Stimulated activated CD4-positive, alpha-beta T cell treated with anti-CD3 and anti-CD28 coated beads, TNF-alpha, amount 100 ng/mL, for 4 hours (primary cell): ENCODE measurements around the gene INSYN1.
"Not testable (repeated sequence)": the region's sequence is repeated elsewhere in the genome, so short reads cannot be mapped to it uniquely, and the experiment has no call there.

Source experiments
- DNase-seq, 3 experiments: peaks; one replicate each; pipeline ENCODE4 v3.0.0-alpha.2; 2020; ENCODE audit warnings: low read depth in 3 of 3

The INSYN1 gene, protein sequence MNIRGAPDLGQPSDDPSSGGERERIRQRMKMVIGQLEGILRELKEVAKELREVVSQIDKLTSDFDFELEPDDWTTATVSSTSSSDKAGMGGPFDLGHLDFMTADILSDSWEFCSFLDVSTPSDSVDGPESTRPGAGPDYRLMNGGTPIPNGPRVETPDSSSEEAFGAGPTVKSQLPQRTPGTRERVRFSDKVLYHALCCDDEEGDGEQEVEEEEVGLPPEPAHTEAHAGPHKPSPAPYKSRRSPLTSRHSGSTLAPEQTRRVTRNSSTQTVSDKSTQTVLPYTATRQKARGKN

DNA sequence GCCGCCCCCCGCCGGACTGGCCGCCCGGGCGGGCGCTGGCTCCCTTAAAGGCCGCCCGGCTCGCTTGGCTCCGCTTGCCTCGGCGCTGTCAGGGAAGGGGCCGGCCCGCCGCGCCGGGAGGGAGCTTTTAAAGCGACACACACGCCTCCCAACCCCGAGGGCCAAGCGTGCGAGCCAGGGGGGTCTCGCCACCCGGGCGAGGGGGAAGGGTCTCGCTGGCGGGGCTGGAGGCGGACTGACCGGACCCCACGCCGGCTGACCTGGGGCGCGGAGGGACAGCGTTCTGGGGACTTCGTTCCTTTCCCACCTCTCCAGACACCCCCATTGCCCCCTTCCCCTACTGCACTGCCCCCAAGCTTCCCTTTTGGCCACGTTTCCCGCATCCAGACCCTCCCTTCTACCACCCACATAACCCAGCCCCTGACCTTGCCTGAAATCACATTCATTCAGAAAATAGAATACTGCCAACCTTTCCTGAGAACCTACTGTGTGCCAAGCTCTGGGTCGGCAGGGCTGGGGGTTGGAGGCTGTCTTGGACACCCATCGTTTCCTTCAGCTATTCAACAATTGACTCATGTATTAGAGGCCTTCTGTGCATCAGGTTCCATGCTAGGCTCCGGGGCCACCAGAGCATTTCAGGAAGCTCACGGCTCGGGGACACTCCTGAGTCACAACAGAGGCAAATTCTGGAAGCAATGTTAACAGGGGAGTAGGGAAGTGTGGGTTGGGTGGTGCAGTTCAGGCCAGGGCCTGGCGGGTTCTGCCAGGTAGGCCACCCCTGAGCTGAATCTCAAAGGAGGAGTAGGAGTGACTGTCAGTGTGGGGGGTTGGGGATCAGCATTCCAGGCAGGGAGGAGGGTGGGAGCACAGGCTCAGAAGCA is at the start of gene INSYN1:
Gene INSYN1 (minus strand): TSS at position 102 of the 881 bp plus-strand sequence. CDS start 2,221 bp downstream, outside the sequence.
- no peak for DNase-seq

DNA sequence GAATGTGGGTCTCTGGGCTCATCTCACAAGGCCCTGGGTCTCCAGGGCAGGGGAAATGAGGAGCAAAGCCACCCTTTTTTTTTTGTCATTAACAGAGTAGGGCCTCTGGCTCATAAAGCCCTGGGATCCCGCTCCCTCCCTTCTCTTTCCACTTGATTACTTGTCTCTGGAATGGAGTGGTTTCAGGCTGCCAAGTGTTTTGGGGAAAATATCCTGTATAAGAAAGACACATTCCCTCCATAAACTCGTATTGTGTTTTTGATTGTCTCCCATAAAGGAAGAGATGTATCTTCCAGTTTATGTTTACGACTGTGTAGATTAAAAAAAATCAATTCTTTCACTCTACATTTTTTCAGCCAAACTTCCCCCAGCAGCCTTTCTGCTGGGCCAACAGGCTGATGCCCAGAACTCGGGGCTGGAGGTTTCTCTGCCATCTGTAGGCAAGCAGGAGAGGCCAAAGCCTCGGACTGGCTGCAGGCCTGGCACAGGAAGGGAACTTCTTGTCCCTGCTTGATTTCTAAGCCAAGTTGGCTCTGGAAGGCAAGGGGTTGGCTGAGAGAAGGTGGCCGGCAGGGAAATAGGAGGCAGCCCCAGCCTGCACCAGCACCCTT is 49.4 kb upstream of the INSYN1 start:
- DNase-seq = no peak

DNA sequence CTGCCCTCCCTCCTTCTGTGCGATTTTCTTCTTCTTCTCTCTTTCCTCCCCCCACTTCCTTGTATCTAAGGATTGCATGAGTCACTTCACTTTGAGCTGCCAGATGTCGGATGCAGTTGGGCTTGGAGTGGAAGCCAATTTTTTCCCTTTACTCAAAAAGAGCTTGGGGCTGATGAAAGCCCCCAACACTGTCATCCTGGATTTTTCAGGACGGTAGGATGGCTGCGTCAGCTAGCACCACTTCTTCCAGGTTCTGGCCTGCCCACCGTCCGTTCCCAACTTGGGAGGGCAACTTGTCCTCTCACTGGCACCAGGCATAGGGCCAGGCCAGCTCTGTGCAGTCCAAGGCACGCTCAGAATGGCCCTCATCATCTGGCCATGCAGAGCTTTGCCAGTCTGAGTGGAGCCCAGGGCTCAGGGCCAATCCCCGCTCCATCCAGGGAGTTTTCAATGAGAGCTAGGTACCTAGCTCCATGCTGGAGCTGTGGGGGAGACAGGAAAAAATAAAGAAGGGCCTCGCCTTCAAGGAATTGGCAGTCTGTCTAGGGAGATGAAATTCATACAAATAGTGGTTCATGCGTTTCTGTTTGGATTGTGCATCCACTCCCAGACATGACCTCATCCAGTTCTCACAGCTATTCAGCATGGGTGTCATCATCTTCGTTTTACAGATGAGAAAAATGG is 47.7 kb upstream of the INSYN1 start:
- DNase-seq = no peak

DNA sequence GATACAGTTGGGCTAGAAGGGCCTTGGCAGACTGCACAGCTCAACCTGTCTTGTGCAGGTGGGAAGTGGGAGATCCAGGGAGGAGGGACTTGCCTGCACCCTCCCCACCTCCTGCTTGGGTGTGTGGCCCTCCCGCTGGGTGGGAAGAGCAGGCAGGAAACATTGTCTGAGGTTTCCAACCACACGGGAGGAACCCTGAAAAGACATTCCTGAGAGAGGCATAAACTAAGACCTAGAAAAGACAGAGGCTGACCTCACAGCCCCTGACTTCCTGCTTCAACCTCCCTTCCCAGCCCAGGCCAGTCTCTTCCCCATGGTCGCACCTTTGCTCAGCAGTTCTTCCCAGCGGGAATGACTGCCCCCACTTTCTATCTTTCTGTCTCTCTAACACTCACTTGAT is 46.3 kb upstream of the INSYN1 start:
- DNase-seq = no peak

DNA sequence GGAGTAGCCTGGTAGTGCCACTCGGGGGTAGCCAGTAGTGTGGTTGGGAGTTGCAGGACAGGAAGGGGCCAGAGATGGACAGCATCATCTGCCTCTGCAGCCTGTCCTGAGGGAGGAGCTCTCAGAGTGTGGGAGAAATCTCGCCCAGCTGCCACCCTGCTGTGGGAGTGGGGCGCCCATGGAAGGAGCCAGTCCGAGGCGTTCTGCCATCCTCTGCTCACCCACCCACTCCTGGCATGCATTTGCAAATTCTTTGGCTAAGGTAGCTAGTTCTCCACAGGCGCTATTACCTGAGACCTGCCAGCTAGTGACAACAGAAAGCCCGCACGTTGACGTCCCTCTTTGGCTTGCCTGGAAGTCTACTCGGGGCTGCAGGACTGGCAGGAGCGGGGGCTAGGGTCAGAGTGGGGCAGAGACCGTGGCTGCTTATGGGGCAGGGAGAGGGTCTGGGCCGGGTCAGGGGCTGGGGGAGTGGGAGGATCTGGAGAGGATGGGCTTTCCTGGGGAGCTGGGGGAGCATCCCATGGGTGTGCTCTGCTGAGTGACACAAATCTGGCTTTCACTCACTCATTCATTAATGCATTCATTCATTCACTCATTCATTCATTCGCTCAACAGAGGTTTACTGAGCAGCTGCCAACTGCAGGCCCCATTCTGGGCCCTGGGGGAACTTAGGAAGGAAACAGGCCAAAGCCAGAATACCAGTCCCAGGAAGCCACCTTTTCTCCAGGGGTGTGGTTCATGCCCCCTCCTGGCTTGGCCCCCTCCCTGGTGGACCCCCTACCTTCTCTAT is 44.4 kb upstream of the INSYN1 start:
- no peak for DNase-seq

DNA sequence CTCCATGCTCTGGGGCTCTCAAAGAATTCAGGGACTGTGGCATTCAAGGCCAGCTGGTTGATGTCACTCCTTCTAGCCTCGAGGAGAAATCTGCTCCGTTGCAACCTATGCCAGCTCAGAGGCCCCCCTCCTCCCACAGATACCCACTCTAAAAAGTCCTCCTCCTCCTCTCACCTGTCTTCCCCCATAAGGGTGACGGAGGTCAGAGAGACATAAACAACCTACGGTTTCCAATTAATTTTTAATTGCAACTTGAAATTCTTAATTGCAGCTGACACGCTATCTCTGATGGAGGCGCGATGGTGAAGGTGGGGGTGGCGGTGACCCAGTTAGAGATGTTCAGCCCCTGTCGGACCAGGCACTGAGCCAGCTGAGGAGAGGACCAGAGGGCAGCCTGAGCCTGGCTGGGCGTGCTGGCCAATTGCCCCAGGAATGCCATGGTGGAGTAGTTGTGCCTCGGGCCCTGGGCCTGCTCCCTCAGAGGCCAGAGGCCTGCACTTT is 43.2 kb upstream of the INSYN1 start:
- DNase-seq = no peak

DNA sequence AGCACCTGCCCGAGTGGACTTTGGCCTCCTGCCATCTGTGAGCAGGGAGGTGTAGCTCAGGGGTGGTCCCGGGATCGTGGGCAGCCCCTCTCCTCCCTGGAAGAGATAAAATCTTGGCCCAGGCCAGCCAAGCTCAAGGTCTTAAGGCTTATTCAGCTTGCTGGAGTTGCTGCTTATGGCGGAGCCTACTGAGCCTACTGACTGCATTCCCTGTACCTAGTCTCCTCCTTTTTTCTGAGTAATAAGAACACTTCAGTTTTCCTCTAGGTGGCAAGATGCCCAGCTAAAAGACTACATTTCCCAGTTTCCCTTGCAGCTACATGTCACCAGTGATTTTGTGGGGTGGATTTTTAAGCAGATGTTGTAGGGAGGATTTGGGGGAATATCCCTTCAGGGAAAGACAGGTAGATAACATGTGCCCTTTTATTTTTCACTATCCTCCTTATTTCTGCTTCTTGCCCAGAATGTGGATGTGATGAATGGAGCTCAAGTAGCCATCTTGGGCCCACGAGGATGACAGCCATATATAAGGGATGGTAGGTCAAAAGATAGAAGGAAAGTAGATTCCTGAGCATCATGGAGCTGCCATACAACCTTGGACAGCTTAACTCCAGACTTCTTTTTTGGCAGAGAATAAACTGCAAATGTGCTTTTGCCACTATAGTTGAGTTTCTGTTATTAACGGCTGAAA is 41.4 kb upstream of the INSYN1 start:
- no peak for DNase-seq

DNA sequence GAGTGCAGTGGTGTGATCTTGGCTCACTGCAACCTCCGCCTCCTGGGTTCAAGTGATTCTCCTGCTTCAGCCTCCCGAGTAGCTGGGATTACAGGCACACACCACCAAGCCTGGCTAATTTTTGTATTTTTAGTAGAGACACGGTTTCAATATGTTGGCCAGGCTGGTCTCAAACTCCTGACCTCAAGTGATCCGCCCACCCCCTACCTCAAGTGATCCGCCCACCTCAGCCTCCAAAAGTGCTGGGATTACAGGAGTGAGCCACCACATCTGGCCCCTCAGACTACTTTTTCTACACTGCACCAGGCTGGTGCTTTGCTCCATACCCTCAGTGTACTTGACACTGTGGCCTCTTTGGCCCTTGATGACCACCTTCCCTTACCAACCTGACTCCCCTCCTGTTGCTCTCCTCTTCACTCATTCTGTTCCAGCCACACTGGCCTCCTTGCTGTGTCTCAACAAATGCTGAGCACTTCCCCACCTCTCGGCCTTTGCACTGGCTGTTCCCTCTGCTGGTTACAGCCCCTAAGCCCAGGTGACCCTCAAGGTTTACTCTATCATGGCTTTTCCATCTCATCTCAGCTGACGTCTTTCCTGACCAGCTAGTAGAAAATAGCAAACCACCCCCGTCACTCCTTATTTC is 39.9 kb upstream of the INSYN1 start:
- DNase-seq = not testable (repeated sequence)

DNA sequence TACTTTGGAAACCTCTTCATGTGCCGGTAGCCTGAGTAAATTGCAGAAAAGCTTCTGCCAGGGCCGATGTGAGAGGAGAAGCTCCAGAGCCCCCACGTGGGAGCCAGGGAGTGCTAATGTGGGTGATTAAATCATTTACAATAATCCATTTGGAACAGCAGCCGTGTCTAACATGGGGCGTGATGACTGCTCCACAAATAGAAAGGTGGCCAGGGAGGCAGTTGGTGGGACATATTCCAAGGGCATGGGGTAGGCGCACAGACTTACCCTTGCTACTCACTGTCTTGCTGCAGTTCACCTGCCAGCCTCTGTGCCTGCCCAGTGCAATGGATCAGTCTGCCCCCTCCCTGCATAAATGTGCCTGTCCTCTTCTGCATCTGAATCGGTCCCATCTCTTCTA is 39.3 kb upstream of the INSYN1 start:
- DNase-seq = no peak

DNA sequence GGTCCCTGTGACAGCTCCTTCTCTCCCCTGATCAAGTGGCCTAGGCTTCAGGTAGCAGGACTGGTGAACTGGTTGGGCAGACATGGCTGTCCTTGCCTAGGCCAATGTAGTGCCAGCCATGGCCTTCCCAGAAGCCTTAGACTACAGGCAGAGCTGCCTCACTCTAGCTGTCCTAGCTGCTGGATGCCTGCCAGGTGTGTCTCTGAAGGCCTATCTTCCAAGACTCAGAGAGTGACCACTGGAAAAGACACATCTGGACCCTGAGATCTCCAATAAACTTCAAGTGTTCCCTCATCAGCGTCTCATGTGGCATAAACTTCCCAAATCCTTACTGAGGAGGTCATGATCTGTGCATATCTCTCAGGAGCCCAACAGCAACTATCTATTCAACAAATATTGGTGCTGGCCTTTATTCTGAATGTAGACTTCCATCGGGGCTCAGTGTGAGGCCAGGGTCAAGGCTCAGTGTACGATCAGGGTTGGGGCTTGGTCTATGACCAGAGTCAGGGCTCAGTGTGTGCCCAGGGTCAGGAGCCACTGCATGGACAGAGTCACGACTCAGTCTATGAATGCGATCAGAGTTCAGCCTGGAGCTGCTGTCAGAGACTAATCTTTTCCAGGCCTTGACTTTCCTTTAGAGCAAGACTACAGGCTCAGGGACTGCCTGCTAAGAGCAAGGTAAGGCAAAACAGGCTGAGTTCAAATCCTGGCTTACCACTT is 36.5 kb upstream of the INSYN1 start:
- DNase-seq = no peak

DNA sequence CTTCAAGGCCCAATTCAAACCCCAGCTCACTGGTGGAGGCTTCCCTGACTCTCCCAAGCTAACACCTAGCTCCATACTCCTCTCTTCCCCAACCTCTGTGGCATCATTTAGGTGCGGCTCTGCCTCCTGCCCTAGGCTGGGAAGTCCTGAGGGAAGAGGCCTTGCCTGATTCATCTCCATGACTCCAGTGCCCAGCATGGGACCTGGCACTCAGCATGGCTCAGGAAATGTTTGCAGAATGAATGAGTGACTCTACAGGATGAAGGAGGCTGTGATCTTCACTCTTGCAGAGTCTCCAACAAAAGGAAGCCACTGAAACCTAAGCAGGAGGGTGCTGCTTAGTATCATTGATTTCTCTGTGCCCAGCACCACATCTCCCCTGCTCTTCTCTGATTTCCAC is 34.5 kb upstream of the INSYN1 start:
- DNase-seq = no peak

DNA sequence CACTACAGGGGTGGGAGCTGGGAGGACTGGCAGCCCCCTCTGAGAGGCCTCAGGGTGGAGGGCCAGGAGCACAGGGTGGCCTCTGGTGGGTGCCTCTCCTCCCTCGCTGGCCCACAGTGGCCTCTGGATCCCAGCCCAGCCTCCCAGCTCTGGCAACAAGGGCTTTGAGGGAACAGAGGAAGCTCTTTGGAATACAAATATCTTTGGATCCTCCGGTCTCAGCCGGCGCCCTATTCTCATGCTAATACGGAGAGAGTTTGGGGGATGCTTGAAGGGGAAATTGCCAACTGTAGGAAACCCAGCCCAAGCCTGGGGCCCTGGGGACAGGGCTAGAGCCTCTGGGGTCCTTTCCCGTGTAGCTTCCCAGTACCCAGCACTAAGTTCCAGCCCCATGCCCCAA is 33.4 kb upstream of the INSYN1 start:
- no peak for DNase-seq

DNA sequence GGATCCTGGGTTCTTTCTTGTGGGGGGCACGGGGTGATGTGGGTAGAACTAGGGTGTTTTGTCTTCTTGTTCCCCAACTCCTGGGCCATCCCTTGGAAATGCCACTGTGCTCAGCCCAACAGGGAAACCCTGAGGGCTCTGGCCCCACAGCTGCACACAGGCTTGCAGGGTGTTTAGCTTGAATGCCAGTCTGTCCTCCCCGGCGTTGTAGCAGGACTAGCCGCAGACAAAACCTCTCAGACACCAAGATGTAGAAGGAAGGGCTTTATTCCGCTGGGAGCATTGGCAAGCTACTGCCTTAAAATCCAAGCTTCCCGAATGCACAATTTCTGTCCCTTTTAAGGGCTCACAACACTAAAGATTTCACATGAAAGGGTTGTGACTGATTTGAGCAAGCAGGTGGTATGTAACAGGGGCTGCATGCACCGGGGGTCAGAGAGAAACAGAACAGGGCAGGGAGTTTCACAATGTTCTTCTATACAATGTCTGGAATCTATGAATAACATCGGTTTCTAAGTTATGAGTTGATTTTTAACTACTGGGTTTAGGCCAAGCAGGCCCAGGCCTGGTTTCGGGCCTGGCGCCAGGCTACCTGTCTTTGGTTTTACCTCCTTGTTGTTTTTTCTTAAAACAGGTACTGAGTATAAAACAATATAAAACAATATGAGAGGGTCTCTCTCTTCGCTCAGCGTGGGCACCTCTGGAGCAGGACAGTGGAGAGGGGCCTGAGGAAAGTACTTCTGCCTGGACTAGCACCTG is 32.3 kb upstream of the INSYN1 start:
- DNase-seq = not testable (repeated sequence)

DNA sequence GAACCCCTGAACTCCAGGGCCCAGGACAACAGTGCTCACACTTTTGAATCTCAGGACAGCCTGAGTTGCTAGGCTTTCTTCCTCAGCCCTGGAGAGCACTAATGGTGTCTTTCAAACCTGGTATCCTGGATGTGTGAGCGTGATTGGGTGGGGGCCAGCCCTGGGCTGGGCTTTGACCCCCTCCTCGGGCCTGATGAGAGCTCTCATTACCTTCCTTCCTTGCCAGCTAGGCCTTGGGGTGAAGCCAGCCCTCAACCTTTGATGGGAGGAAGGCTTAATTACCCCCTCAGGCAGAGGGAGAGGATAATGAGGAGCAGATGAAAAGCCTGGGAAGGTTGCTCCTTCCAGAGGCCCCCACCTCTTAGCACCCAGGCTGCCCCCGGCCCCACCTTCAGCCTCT is 31.1 kb upstream of the INSYN1 start:
- DNase-seq = no peak

DNA sequence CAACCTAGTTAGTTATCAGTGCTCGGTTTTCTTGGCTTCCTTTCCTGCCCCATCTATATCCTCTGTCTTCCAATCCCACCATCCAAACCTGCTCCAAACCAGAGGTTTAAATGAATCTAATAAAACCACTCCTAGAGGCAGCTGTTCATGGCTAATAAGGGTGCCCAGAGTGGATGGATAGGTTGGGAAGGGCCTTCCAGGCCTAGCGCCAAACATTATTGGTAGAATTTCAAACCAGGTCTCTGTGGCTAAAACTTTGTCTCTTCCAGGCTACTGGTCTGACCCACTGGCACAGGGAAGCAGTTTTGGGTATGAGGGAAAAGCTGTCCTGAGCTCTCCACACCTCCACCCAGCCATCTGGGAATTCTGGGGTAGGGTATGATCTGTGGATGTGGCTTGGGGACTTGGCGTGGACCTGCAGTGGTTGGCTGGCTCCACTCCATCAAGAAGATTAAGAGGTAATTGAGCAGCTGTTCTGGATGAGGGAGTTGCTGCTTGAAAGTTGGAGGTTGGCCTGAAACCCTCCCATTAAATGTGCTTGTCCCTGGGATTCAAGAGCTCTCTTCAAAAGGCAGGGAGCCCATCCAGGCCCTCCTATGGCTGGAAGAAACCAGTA is 29.3 kb upstream of the INSYN1 start:
- no peak for DNase-seq

DNA sequence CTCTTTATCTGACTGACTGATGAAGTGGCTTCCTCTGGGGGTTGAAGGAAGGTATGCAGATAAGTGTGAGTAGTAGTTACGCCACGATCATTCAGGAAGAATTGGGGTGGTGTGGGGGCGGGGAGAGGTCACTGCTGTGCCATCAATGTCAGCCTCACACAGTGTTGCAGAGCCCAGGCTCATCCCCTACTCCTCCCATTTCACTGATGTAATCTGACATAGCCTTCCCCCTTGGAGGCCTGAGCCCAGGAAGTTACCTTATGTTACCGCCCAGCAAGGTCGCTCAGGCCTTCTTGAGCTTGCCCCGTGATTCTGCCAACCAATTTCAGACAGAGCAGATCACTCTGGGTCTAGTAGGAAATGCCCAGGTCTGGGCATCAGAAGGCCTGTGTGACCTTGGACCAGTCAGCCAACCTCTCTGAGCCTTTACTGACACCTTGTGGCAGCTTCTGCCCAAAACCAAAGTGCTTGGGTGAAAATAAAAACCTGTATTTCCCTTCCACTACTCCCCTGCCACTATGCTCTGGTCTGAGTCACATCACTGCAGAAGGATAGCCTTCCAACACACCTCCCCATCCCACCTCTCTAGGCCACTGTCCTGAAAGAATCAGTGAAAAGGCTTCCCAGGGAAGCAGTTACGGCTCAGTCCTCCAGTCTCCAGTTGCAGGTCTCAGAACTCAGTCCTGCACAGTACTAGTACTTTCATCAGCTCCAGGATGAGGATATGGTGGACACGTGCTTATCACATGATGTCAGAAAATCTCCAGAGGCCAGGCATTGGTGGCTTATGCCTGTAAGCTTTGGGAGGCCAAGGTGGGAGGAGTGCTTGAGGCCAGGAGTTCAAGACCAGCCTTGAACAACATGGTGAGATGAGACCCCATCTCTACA is 28.1 kb upstream of the INSYN1 start:
- no peak for DNase-seq

DNA sequence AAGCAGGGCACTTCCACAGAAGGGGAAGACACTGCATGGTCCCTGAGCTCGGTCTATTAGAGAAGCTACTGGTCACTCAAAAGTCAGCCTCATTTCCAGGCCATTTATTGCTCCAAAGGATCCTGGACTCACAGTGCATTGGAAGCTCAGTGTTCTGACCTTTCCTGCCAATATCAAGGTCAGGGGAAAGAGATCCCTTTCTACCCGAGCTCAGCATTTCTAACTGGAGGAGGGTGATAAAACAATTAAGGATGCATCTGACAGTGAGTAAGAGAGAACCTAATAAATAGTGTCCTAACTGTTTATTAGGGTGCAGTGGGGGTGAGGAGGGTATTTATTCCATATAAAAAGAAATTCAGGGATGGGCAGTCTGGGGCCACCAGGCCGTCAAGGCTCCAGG is 26.8 kb upstream of the INSYN1 start:
- no peak for DNase-seq
